Lower leg skin (tissue), 3 donors: ENCODE data around the gene DSTN.

ENCODE experiments used
- CTCF ChIP-seq, 3 donors: fragments of 450-650 bp; IDR thresholded peaks; one replicate each; pipeline ENCODE4 v1.5.1; 2016; ENCODE audit warnings: antibody characterized with exemption in 3 of 3, mild to moderate bottlenecking in 3 of 3, moderate library complexity in 2 of 3
- POLR2A ChIP-seq, 2 donors: fragments of 450-650 bp; IDR thresholded peaks; one replicate each; pipeline ENCODE4 v1.6.1; 2016 to 2017; ENCODE audit warnings: antibody characterized with exemption in 2 of 2, mild to moderate bottlenecking in 1 of 2, moderate library complexity in 1 of 2

- no peak for TF ChIP-seq CTCF (IDR thresholded peaks at IDR 0.05)
- no peak for TF ChIP-seq POLR2A (IDR thresholded peaks at IDR 0.05)
Observed at GRCh38 chr20:17654649-17655285, 84.9 kb downstream of the DSTN start.
